ENCODE results near the gene MAGEL2.

The MAGEL2 gene
- long read RNA-seq, donor 1, full-length matches to known transcripts, result 5 of 5 reads
- long read RNA-seq, donor 1, partial matches to known transcripts, result 0 of 5 reads
- long read RNA-seq, donor 1, other reads (novel, unspliced or antisense), result 0 of 5 reads
- long read RNA-seq, donor 2, full-length matches to known transcripts, result 7 of 7 reads
- long read RNA-seq, donor 2, partial matches to known transcripts, result 0 of 7 reads
- long read RNA-seq, donor 2, other reads (novel, unspliced or antisense), result 0 of 7 reads
- long read RNA-seq, donor 3, full-length matches to known transcripts, result 1 of 1 reads
- long read RNA-seq, donor 3, partial matches to known transcripts, result 0 of 1 reads
- long read RNA-seq, donor 3, other reads (novel, unspliced or antisense), result 0 of 1 reads
- long read RNA-seq, donor 4, full-length matches to known transcripts, result 5 of 5 reads
- long read RNA-seq, donor 4, partial matches to known transcripts, result 0 of 5 reads
- long read RNA-seq, donor 4, other reads (novel, unspliced or antisense), result 0 of 5 reads
- long read RNA-seq, donor 5, full-length matches to known transcripts, result 2 of 2 reads
- long read RNA-seq, donor 5, partial matches to known transcripts, result 0 of 2 reads
- long read RNA-seq, donor 5, other reads (novel, unspliced or antisense), result 0 of 2 reads
- long read RNA-seq, donor 6, full-length matches to known transcripts, result 7 of 7 reads
- long read RNA-seq, donor 6, partial matches to known transcripts, result 0 of 7 reads
- long read RNA-seq, donor 6, other reads (novel, unspliced or antisense), result 0 of 7 reads
- long read RNA-seq, donor 7, result 0 reads
- long read RNA-seq, donor 8, full-length matches to known transcripts, result 2 of 2 reads
- long read RNA-seq, donor 8, partial matches to known transcripts, result 0 of 2 reads
- long read RNA-seq, donor 8, other reads (novel, unspliced or antisense), result 0 of 2 reads

- DNase-seq, result peak; percentile 81
Measured at GRCh38 chr15:23647421-23648370, at the start of gene MAGEL2. MAGEL2 (minus strand) TSS chr15:23647867; CDS start chr15:23647742, 125 bp downstream.

DNA sequence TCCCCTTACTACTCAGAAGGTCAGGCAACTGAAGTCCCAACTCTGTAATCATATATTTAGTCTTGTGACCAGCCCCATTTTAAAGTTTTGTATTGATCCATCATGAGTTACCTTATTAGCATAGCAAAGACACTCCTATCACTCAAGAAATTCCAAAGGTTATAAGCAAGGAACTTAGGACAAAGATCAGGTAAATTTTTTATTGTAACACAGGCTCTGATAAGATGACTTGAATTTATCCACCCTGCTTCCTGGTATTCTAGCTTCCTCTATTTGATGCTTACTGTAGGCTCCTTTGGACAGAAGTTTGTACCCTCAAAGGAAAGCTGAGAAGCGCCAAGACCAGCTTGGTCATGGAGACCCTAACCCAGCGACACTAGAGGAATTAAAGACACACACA, 47.6 kb upstream of the MAGEL2 start:
- DNase-seq, result no peak

DNA sequence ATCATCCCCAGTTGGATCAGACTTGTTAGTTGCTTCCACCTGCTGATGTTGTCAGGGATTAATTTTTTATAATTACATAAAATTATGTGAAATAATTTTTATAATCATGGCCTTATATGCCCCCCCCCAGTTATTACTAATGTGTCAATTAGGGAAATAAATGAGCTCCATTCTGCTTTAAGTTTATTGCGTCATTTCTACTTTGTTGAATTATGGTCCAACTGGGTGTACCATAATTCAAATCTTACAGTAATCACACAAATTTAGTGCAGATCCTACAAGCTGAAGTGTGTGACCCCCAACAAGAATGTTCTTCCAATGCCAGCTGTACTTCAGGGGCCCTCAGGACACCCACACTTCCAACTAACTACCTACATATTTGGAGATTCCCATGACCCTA, 46.9 kb upstream of the MAGEL2 start:
- no peak for DNase-seq

- peak; percentile 45 for DNase-seq
Measured at GRCh38 chr15:23690450-23690852, 42.8 kb upstream of the MAGEL2 start.

DNA sequence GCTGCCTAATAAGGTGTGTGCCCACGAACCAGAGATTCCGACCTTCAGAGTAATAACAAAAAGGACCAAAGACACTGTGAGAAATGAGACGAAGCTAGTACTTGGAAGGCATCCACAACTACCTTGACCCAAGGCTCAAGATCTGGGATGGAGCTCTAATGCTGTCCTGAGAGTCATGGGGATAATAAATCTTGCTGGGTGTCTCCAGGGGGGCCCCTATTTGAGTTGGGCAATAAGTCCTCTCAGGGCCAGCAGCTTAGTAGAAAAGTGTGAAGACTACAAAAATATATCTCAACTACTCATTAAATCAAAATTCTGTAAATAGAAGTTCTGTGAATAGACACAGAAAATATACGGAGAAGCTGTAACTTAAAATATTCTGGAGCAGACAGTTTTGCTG, 42.3 kb upstream of the MAGEL2 start:
- DNase-seq, result peak; percentile 6

GRCh38 chr15:23687143-23687470, 39.4 kb upstream of the MAGEL2 start, which contains the start of gene NDN:
NDN (minus strand) TSS chr15:23687305; CDS start chr15:23687217, 88 bp downstream.
- DNase-seq, result peak; percentile 73

DNA sequence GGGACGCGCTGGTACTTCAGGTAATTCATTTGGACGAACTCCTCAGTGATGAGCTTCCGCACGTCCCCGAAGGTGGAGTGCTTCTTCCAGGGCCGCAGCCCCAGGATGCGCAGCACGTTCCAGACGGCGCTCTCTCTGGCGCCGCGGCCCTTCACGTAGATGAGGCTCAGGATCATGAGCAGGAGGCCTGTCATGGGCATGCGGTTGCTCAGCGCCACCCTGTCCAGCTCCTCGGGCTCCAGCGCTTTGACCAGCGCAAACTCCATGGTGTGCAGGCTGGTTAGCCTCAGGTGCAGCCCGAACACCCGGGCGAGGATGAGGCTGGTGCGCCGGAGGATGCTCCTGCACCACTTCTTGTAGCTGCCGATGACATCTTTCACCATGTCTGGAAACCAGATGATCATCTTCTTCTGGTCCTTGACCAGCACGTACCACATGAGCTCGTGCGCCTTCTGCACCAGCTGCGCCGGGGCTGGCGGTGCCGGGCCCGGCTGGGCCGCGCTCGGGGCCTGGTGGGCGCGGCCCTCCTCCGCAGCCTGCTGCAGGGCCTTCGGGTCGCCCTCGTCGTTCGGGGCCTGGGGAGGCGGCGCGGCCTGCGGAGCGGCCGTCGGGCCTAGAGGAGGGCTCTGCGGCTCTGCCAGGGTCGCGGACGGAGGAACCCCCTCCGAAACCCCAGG, 38.9 kb upstream of the MAGEL2 start:
- peak; percentile 60 for DNase-seq

- DNase-seq, result no peak
Measured at GRCh38 chr15:23671481-23671880, 23.8 kb upstream of the MAGEL2 start.

- no peak for DNase-seq
Measured at GRCh38 chr15:23670970-23671369, 23.3 kb upstream of the MAGEL2 start.

DNA sequence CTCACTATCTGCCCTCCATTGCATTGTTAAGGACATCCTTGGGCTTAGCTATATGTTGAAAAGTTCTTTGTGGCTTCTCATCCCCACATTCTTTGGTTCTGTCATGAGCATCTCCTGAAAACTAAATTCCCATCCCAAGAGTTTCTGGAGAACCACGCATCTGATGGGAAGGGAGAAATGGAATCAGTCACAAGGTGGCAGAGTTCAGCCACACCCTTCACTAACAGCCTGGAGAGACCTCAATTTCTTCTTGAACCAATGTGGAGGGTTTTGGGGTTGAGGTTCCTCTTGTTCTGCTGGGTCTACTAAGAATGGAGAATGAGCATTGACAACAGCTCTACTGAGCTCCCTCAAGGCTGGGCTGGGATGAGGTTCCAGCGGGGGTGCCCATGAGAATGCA, 15.6 kb upstream of the MAGEL2 start:
- DNase-seq, result no peak

DNA sequence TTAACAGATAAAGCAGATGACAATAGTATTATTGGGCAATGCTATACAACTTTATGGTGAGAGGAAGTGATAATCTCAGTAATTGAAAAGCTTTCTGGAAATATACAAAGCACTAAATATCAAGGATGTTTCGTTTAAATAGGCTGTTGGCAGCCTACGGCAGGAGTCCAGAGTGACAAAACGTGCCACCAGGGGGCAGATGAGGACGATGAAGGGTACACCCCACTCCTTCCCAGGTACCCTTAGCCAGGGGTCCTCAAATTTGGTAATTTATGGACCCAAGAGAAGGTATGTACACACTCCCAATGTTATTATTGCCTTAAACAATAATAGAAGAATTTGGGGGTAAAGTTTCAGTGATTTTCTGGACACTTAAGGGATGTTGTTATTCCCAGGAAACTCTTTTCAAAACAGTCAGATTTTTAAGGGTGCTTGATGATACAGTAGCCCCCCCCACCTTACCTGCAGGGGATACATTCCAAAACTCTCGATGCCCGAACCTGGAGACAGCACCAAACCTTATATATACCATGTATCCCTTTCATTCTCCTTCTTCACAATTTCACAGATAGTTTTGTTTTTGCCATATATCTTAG, 1.4 kb upstream of the MAGEL2 start:
- no peak for DNase-seq

GRCh38 chr15:23647001-23647295, 719 bp downstream of the MAGEL2 start:
- no peak for DNase-seq

- no peak for DNase-seq
Measured at GRCh38 chr15:23646165-23647000, 1.3 kb downstream of the MAGEL2 start.

GRCh38 chr15:23645371-23646164, 2.1 kb downstream of the MAGEL2 start:
- peak; percentile 14 for DNase-seq

DNA sequence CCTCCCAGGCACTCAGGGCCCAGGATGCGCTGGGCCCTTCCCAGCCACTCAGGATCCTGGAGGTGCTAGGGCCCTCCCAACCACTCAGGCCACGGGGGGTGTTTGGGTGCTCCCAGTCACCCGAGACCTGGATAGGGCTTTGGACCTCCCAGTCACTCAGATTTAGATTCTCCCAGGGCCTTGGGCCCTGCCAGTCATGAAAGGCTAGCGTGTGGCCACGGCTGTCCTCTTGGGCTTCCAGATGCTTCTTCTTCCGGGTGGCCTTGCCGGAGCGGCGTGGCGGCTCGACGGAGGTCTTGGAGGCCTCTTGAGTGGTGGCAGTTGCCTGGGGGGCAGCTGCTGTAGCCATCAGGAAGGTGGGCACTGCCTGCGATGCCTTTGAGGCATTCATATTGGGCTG, 2.8 kb downstream of the MAGEL2 start:
- DNase-seq, result no peak

DNA sequence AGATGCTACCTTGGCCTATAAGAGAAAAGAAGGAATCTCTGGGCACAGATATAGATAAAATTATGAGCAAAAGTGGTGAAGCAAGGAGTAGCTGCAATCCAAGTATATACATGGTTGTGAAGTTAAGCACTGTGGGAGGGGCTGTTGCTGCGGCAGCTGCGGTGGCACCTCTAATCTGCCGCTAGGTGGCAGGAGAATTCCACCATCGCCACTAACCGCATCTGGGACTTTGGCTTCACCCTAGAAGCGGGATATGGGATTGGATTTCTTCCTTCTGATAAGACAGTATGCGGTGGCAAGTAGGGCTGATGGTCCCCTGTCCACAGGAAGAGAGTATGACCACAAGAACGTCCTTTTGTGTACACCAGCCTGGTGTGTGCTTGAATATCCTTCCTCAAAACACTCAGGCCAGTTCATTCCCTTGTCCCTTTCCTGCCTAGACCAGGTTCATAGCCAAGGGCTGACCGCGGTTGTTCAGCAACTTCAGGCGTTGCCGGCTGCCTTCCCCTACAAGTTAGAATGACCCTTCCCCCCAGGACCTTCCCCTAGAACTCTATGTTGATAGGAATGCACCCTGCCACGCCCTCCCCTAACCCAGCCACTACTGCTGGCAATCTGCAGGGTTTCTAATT, 5.1 kb downstream of the MAGEL2 start:
- peak; percentile 34 for DNase-seq

DNA sequence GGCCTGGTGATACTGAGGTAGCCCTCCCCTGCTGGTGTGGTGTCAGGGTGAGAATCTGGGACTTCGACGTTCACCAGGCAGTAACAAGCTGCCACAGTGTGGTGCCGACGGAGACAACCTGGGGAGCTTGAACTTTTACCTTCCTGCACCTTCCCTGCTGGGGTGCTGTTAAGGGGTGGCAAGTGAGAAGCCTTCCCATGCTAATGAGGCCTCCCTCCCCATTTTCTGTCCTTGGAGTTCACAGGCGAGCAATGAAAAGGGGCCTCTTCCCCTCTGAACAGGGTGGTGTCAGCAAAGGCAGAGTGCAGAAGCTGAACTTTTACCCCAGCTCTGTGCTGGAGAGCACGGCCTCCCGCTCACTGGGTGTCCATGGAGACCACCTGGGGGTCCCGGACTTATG, 13.5 kb downstream of the MAGEL2 start:
- no peak for DNase-seq

- DNase-seq, result no peak
Measured at GRCh38 chr15:23629234-23629805, 18.3 kb downstream of the MAGEL2 start.

All from right kidney (tissue), 9 donors.